HG03469 (cell line): ENCODE measurements around the gene DPYD.

Source experiments
- ATAC-seq: cut with Tn5 transposase; IDR thresholded peaks from one replicate; pipeline ENCODE4 v1.9.1; 2021; ENCODE audit warnings: mild to moderate bottlenecking, moderate library complexity, moderate number of reproducible peaks; ENCODE audit not compliant: unreplicated experiment

DPYD gene

DNA sequence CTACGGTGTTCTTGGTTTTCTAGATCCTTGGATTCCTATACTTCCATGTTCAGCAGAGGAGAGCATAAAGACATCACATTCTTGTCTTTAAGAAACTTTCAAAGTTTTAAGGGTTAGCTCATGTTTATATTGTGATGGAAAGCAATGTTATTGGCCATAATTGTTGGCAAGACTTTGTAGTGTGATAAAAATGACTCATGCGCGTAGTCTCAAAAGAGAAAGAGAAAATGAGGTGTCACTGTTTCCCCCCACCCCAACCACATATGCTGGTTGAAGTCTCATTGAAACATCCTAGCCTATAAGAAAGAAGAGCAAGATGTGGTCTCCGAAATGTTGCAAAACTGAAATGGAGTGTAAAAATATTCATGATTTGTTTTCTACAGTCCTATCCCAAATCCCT lies 850.5 kb downstream of the DPYD start:
- ATAC-seq, result no peak

DNA sequence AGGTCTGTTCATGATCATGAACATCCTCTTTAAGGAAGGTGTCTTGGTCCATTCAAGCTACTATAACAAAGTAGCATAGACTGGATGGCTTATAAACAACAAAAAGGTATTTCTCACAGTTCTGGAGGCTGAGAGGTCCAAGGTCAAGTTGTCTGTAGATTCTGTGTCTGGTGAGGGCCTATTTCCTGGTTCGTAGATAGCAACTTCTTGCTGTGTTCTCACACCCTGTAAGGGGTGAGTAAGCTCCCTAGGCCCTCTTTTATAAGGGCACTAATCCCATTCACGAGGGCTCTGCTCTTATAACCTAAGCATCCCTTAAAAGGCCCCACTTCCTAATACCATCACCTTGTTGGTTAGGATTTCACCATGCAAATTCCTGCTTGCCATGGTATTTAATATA lies 851.5 kb downstream of the DPYD start:
- ATAC-seq, result no peak

DNA sequence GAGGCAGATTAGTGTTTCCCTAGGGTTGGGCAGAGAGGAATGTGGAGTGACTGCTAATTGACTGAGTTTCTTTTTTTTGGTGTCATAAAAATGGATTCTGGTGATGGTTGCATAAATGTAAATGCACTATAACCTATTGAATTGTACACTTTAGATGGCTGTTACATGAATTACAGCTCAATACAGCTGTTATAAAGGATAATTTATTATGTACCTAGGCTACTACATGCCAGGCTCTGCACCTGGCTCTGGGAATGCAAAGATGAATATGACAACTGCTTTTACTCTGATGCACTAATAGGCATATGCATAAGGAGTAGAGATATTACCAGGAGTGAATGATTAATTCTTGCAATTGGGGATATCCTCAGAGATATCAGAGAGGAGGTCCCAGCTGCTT lies 854.0 kb downstream of the DPYD start:
- no peak for ATAC-seq

GRCh38 chr1:97063532-97063931 lies 857.3 kb downstream of the DPYD start:
- ATAC-seq, result no peak

- no peak for ATAC-seq
Observed at GRCh38 chr1:97061604-97062003, 859.2 kb downstream of the DPYD start.

DNA sequence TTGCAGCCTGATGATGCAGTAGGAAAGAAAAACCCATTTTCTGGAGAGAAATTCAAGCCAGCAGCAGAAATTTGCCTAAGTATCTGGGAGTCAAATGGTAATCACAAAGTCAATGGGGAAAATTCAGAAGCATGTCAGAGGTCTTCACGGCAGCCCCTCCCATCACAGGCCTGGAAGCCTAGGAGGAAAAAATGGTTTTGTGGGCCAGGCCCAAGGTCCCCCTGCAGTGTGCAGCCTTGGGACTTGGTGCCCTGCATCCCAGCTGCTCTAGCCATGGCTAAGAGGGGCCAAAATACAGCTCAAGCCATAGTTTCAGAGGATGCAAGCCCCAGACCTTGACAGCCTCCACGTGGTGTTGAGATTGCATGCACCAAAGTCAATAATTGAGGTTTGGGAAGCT lies 864.4 kb downstream of the DPYD start:
- no peak for ATAC-seq

- no peak for ATAC-seq
Observed at GRCh38 chr1:97053268-97053667, 867.6 kb downstream of the DPYD start.

DNA sequence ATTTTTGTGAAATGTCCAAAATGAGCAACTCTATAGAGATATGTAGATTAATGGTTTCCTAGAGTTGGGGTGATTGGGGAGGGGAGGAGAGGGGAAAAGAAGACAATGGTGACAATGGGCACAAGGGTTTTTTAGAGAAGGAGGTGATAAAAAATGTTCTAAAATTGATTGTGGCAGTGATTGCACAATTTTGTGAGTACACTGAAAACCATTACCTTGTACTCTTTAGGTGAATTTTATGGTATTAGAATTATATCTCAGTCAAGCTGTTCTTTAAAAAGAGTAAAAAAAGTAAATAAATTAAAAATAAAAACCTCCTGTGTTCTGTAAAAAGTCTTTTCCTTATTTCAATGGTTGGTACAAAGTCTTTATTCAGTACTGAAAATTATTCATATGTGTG lies 869.0 kb downstream of the DPYD start:
- ATAC-seq, result no peak

GRCh38 chr1:97050506-97050905 lies 870.3 kb downstream of the DPYD start:
- ATAC-seq, result no peak

DNA sequence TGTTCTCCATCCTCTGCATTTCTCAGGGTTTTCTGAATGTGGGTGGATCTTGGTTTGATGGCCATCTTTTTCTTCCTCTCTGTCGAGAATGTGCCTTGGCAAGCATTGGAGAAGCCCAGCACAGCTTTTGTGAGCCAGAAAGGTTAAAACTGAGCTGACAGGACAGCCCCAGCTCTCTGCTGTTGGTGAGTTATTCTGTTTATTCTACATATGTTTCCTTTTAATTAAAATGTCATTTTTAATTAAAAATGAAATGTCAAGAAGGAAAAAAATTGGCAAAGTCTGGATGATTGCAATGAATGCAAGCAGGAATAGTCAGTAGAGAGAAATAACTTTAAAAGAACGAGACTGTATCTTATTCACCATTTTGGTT lies 873.4 kb downstream of the DPYD start:
- ATAC-seq, result no peak

DNA sequence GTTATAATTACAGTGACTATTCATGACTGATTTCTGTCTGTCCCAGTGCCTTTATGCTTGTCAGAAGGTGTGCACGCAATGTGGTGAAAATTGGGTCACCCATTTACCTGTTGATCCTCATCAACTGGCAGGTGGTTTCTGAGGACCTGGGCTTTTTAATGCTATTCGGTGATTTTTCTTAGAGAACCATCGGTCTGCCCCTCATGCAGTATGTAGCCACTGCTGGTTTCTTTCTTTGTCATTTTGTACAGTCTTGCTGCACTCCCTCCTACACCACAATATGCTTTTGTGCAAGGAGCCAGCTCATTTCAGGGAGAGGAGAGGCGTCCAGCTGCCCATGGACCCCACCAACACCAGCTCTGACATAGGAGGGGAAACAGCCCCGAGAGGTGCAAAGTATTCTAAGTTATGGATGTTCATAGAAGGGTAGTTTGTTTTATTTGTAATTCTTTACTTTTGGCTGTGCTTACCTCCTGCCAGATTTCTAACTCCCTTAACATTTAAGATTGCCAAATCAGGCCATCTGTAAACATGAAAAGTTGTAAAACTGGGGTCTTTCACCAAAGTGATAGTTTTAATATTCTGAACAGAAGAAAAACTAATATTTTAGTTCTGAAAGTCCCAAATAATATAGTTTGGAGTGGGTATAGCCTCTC lies 873.9 kb downstream of the DPYD start:
- ATAC-seq, result no peak

GRCh38 chr1:97044159-97044760 lies 876.6 kb downstream of the DPYD start:
- ATAC-seq, result no peak

DNA sequence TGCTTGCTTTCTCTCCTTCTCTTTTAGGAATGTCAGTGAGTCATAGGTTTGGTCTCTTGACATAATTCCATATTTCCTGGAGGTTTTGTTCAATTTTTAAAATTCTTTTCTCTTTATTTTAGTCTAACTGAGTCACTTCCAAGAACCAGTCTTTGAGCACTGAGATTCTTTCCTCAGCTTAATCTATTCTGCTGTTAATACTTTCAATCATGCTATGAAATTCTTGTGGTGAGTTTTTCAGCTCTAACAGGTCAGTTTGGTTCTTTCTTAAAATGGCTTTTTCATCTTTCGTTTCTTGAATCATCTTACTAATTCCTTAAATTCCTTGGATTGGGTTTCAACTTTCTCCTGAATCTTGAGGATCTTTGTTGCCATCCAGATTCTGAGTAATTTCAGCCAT lies 878.3 kb downstream of the DPYD start:
- ATAC-seq, result no peak

GRCh38 chr1:97041026-97041425 lies 879.8 kb downstream of the DPYD start:
- ATAC-seq, result no peak

DNA sequence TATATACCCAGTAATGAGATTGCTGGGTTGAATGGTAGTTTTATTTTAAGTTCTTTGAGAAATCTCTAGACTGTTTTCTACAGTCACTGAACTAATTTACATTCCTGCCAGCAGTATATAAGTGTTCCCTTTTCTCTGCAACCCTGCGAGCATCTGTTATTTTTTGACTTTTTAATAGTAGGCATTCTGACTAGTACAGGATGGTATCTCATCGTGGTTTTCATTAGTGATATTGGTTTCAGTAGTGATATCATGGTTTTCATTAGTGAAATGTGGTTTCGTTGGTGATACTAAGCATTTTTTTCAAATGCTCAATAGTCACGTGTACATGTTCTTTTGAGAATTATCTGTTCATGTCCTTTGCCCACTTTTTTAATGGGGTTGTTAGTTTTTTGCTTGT lies 882.4 kb downstream of the DPYD start:
- no peak for ATAC-seq

DNA sequence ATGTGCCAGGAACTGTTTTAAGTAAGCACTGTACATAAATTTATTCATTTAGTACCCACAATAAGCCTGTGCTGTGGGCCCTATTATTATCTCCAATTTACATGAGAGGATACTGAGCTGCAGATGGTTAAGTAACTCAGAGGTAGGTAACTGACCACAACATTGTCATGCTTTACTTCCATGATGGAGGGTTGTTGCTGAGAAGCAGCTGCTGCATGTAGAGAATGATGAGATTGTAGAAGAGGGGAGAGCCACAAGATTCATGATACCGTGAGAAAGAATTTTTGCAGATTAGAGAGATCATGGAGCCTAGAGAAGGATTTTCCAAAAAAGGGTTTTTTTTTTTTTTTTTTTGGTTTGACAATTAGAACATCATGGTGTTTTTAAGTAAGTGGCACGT lies 886.2 kb downstream of the DPYD start:
- no peak for ATAC-seq

- no peak for ATAC-seq
Observed at GRCh38 chr1:97033949-97034348, 886.9 kb downstream of the DPYD start.
